Stimulated activated CD4-positive, alpha-beta T cell treated with anti-CD3 and anti-CD28 coated beads, Interleukin-15, amount 100 ng/mL, for 1 hour (primary cell): ENCODE data around the gene ABHD2.
"Not testable (repeated sequence)": the region's sequence is repeated elsewhere in the genome, so short reads cannot be mapped to it uniquely, and the experiment has no call there.

Experiments
- DNase-seq, 2 donors: peaks; one replicate each; pipeline ENCODE4 v3.0.0-alpha.2; 2020; ENCODE audit warnings: low read depth in 1 of 2, low spot score in 1 of 2

Gene ABHD2

DNA sequence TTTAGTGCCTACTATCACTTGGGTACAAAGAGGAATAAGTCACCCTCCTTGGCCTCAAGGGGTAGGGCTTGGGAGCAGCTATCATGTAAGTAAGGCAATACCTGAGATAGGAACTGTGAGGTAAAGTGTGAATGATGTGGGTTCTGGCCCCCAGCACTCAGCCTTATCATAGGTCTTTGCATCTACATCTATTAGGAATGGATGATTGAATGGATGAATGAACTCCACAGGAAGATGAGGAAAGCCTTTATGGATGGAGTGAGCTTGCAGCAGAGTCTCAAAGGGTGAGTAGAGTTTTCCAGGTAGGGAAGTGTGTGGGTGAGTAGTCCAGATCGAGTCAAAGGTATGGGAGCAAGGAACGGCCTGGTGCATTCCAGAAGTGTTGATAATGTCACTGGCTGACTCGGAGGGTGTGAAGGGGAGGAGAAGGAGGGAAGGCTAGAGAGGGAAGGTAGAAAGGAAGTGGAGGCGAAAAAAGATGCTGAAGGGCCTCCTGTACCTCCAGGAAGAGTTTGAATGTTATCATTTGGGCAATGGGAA lies 13.1 kb upstream of the ABHD2 start:
- no peak for DNase-seq

DNA sequence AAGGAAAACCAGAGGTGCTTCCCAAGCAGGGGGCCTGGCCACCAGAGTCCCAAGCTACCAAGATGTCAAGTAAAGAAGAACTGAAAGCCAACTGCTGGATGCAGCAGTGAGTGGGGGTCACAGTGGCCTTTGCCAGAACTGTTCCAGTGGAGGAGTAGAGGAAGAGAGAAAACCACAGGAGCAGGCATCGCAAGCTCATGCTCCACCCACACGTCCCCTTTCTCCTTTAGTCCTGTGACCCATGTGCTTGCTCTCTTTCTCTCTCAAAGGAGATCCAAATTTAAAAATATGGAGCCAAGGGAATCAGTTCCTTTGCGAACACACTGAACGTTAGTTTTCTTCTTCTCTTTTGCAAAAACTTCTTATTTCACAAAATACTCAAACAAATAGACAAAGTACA lies 12.4 kb upstream of the ABHD2 start:
- DNase-seq: no peak

DNA sequence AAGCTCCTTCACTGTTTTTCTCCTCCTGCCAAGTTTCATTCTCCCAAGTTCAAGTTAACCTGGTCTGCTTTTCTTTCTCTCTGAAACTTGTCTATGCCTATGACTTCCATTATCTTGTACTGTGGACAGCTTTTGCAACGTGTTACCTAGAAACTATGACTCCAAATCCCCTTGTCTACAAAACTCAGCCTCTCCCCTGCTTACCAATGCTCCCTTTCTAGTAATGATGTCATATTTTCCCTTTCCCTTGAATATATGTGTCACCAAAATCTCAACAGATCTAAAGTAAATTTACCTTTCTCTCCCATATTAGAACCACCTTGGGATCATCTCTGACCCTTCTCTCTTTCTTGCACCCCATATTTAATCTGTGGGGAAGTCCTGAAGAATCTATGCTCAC lies 10.5 kb upstream of the ABHD2 start:
- DNase-seq: no peak

DNA sequence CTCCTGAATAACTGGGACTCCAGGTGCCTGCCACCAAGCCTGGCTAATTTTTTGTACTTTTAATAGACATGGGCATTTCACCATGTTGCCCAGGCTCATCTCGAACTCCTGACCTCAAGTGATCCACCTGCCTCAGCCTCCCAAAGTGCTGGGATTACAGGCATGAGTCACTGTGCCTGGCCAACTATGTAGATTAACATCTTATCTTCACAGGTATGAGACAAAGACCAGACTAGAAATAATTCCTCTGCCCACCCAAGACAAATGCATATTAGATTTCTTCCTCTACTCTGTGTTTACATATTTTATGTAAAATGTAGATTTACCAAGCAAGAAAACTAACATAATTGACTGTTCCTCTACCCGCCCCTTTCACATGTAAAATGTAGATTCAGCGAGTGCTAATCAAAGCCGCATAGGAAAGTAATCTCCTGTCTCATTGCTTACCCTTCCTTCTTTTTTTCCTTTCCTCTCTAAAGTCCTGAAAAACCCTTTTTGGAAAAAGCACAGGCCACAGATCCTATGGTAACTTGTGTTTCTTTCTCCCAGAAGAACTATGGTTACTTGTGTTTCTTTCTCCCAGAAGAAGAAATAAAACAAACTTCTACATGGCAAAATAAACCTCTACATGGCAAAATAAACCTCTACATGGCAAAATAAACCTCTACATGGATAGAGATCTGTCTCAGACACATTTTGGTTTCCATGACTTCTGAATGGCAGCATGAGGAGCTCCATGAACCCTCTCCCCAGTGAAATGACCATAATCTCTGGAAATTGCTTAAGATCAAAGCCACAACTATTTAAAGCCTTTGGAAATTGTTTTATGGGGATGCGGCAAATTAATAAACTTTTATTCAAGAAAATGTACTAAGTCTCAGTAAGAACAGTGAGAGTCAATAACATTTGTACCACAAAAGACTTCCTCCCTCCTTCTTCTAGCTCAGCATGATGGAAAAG lies 9.1 kb upstream of the ABHD2 start:
- no peak for DNase-seq

DNA sequence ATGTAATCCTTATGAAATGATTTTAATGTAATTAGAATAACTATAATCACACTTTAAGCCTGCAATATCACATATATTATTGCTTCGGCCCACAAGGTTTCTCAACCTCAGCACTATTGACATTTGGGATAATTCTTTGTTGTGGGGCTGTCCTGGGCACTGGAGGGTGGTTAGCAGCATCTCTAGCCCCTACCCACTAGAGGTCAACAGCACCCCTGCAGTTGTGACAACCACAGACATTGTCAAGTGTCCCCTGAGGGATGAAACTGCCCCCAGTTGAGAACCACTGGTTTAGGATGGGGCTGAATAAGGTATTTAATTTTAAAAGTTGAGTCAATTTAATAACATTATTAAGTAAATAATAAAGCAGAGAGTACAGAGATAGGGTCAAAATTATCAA lies 6.4 kb upstream of the ABHD2 start:
- no peak for DNase-seq

DNA sequence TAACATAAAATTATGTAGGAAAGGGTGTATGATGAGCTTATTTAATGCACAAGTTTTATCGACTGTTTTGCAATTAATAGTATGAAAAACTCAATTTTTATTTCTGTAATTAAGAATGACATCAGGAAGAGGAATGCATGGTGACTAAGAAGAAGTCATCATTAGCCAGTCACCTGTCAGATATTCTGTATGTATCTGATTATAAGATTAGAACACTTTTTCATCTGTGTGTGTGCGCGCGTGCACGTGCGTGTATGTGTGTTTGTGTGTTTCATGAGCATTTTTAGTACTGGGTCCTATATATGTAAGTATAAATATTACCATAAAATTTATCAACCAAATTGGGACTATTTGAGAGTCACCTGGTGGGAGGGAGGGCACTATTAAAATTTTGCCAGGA lies 5.0 kb upstream of the ABHD2 start:
- DNase-seq: no peak

DNA sequence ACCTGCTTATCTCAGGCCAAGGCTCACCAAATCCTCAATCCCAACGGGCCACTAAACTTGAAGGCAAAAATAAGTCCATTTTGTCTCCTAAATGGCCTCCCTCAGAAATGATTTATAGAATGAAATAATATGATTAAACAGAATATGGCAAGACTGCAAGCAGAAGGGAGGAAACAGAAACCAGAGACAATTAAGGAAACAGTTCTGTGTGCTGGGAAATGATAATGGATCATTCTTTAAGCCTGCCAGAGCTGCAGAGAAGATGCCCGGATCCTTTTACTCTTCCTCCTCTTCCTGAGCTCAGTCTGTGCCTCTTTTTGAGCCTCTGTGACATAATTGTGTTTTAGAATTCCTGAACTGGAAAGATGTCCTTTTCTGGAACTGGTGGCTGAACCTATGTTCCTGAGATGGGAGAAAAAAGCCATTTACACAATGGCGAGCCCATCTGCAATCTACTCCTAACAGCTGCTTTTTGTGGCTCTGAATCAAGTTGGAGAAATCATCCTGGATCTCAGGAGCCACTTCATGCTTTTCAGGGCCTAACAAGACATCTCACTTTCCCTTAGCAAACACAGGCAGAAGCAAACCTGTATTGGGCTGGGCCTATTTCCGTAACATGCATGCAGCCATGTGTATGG lies 2.8 kb upstream of the ABHD2 start:
- DNase-seq: no peak

DNA sequence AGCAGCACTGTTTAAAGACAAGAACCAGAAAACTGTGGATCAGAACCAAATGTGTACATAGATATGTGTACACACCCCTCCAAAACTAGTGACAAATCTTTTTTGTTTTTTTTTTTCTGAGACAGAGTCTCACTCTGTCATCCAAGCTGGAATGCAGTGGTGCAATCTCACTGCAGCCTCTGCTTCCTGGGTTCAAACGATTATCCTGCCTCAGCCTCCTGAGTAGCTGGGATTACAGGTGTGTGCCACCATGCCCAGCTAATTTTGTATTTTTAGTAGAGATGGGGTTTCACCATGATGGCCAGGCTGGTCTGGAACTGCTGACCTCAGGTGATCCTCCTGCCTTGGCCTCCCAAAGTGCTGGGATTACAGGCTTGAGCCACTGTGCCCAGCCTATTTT lies 2.3 kb upstream of the ABHD2 start:
- DNase-seq: not testable (repeated sequence)

DNA sequence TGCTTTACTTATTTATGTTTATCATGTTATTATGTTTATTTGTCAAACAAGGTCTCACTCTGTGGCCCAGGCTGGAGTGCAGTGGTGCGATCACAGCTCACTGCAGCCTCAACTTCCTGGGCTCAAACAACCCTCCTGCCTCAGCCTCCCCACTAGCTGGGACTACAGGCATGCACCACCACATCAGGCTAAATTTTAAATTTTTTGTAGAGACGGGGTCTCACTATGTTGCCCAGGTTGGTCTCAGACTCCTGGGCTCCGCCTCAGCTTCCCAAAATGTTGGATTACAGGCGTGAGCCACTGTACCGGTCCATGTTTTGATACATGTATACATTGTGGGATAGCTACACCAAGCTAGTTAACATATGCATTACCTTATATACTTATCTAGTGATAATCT lies 1.9 kb upstream of the ABHD2 start:
- DNase-seq: not testable (repeated sequence)

DNA sequence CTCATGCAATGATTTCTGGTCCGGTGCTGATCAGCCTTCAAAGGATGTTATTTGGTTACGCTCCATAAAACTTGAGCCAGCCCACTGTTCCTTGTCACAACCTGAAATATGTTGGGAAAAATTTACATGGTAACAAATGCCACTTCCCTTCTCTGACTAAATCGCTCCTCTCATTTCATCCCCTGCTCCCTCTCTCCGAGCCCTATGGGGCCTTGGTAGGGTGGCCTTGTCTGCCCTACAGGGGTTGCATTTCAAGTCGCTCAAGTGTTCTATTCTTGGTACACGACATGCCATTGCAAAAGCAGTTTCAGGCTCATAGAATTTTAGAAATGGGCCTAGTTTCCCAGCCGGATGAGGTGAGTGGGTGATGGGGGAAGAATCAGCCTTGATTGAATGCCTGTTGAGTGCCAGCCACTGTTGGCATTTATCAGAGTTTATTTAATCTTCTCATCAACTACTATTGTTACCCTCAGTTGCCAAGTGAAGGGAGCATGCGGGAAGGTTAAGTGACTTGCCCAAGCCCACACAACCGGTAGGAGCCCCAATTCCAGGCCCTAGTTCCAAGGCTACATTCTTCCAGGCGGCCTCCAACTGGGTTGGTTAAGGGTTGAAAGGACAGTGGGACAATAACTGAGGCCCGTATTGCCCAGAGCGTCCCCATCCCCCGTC lies 961 bp upstream of the ABHD2 start:
- DNase-seq: no peak

DNA sequence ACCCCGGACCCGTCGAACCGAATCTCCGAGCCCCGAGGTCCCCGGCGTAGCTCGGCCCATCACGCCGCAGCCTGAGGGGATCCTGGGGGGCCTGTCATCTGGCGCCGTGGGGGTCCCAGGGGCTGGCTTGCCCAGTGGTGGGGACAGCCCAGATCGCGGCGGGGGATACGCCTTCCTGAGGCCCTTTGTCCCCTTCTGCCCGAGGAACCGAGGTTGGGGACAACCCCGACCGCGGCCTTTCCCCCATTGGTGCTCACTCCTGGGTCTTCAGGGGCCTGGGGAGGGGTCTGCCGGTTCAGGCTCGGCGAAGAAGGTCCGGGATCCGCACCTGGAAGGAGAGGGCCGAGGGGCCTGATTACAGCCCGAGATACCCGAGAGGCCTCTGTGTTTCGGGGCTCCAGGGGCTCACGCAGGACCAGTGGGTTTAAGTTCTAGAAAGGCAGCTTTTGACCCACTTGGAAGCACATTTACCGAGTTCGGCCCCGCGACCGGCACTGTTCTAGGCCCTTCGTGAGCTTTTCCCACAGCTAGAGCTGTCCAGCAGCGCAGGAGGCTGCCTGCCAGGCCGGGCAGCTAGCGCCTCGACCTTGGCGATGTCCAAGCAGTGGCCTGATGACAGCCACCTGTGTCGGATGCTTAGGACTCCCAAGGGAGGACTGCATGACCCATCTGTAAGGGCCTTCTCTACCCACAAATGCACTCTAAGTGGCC lies 504 bp downstream of the ABHD2 start:
- DNase-seq: no peak

DNA sequence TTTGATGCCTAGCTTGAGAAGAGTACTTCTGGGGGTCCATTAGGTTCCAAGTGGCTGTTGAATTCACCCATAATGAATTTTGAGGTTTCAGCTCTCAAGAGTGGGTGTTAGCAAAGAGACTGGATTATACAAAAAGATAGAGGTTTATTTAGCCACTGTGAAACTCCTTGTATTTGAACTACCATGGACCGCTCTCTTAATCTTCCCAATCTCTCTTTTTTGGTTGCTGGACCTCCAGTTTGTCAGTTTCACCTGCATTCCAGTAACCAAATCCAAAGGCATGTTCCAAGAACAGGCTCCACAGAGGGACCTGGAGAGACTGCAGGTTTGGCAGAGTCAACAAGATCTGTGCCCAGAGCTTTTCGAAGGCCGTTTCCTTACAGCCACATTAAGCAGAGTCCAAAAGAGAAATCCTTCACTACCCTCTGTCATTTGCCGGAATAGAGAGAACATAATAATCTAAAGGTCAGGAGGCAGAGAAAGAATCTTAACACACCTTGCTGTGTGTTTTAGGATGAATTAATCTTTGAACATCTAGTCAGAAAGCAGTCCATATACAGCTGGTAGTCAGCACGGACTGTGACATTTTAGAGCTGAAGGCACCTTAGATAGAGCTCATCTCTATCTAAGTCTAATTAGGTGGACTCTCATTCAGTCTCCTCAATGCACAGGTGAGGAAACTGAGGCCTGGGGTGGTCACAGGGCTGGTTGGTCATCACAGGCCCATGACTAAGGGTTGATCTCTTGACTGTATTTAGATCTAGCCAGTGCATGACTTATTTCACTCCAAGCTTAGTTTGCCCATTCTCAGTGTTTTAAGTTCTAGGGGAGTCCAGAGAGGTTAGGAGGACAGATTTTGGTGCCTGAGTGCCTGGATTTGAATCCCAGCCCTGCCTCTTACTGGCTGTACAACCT lies 1.3 kb downstream of the ABHD2 start:
- no peak for DNase-seq

DNA sequence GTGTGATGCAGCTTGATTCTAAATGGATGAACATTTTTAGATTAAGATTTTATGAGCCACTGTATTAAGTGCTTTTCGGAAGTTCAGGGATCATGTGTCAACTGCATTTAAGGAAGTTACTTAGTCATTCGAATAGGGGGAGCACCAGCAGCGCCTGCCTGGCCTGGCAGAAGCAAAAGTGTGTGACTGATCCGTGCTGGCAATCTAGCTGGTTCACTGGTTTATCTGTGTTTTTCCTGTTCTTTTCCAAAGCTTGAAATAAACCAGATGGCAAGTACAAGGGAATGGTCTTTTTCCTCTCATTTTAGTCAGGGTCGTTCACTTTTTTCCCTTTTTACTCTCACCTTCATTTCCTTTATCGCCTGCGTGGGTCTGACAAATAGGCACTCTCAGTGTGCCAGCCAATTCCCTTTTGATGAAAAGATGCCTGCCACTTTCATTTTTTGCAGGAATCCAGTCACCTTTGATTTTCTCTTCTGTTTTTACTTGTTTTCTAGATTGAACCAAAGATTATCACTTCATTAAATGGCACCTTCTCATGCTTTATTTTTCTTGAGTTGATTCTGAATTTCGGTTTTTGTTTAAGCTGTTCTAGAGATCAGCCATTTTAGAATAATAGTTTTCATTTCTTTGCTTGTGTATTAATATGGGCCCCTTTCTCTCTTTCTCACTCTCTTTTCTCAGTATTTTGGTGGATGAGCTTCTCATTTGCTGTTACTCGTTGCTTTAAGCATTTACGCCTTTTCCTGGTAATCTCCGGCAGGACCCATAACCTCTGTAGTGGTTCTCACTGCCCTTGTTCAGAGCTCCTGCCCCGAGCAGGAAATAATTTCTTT lies 2.8 kb downstream of the ABHD2 start:
- DNase-seq: peak in 1 of 2 donors; percentile 27

DNA sequence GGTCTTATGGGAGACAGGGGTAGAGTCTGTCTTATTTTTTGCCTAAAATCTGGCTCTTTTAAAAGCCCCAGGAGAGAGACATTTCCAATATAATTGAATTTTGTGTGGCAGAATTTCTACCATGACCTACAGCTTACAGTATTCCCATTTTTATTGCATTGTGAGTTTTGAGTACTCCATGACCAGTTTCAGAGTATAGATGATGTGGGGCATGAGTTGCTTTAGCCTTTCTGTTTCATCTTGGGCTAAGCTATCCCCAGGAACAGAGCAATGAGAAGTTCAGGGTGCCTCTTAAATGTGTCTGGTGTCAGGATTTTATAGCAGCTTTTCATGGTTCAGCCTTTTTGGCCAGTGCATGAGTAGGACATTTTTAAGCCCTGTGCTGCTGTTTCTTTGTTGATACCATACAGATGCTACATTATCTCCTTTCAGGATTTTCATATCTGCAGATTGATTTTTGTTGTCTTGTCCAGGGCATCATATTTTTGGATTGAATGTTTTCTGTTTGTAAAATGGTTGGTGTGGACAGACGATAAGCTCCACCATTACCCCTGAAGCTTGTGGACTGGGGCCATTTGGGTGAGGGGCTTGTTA lies 3.5 kb downstream of the ABHD2 start:
- no peak for DNase-seq

DNA sequence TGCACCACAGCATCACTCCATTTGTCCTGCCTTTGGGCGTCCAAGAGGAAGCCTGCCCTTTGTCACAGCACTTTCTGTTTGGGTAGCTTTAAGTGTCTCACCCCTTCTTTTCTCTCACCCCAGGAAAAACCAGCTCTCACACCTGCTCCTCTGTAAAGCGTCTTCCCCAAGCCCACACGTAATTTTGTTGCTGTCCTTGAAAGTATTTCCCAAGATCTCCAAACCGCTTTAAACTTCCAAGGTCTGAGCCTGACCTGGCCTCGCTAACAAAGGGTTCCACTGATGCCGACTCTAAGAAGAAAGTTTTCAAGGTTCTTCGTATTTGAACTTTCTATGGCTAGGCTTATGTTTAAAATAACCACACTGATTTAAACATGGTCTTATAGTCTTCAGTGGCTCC lies 5.3 kb downstream of the ABHD2 start:
- no peak for DNase-seq

DNA sequence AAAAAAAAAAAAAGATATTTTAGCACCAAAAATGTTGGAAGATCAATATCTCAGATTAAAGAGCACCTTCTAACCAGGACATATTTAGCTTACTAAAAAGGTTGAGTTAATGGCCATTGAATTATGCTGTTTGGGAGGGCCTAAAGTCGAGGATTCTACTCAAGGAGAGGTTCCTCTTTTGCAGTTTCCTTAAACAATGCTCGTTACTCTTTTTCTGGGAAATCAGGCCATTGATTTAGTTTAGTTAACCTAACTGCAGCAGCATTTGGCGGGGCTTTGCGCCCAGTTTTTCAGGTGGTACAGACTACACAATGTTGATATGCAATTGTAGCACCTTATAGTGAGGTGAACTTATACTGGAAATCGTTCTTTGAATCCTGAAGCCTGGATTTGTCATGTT lies 6.8 kb downstream of the ABHD2 start:
- no peak for DNase-seq

DNA sequence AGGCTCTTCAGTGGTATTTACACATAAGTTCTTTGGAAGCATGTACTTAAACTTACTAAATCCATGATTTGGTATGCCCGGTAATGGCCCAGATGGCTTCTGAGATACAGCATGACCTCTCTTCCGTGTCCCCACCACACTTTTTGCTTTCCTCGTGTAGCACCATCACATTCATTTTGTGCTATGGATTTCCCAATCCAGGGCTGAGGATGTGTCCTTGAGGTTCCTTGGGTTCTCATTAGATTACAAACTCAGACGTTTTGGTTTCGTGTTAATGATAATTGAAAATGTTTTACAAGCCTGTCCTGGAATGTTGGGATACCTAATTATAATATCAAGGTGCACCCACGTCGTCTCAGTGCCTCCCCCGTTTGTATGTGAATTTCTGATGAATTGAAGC lies 7.3 kb downstream of the ABHD2 start:
- no peak for DNase-seq

DNA sequence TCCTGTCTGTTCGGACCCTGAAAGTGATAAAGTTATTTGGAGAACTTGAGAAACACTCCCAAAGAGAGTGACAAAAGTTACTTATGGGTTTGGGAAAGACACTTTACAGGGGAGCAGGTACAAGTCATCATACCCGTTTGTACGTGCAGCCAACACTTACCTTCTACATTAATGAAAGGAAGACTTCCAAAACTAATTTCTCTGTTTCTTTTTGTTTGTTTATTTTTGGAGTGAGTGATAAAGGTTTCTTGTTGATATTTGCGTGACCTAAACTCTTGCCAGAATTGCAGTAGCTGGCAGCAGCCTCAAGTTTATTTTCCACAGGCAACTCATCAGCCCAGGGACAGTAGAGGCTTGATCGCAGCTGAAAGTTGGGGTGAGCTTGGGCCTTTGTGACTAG lies 8.4 kb downstream of the ABHD2 start:
- DNase-seq: no peak

DNA sequence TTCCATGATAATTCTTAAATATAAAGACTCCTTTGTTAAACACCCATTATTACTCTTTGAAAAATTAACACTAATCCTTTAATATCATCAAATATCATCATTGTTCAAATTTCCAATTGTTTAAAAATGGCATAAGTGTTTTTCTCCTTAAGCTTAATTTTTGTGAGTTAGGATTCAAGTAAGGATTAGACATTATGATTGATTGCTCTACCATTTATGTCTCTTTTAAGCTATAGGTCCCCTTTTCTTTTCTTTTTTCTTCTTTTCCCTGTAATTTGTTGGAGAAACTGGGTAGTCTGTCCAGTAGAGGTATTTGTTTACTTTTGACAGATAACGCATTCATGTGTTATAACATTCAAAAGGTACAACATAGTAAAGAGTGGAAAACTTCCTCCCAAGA lies 9.1 kb downstream of the ABHD2 start:
- no peak for DNase-seq
